Naive thymus-derived CD8-positive, alpha-beta T cell (primary cell): ENCODE data around the gene SPTLC3. TPM values are rescaled to one million over a fixed set of nuclear protein-coding genes. Genes with fewer than 3 reads are reported as not detected.

Source experiments
- ATAC-seq, 2 donors: fragments of 150-1000 bp; cut with Tn5 transposase in 1 of 2; sonication (Bioruptor Pico), chemical (Tn5 transposase) in 1 of 2; 1 replicate in 1 of 2; 2 replicates in 1 of 2; pipeline ENCODE4 v1.10.0; 2021; ENCODE audit warnings: mild to moderate bottlenecking in 2 of 2, moderate library complexity in 2 of 2
- POLR2A ChIA-PET: fragments of 350-600 bp; sonication (Branson Sonifier 250); formaldehyde crosslinking; loops from one replicate; lab custom pipeline; 2021; ENCODE audit warnings: antibody characterized with exemption; lab: Charles Lee
- DNase-seq, 10 donors: peaks; one replicate each; pipeline versions ENCODE4 v3.0.0 to v3.0.0-alpha.2; 2020 to 2022
- H3K27ac Mint-ChIP-seq, 10 donors: one replicate each; pipeline ENCODE4 v1.8.0; 2020 to 2022; ENCODE audit warnings: mild to moderate bottlenecking in 10 of 10, mixed read lengths in 10 of 10, moderate library complexity in 4 of 10, inconsistent platforms in 1 of 10
- H3K27me3 Mint-ChIP-seq, 5 donors: one replicate each; pipeline ENCODE4 v1.8.0; 2021 to 2022; ENCODE audit warnings: mixed read lengths in 5 of 5
- H3K36me3 Mint-ChIP-seq, 3 donors: one replicate each; pipeline ENCODE4 v1.8.0; 2020 to 2022; ENCODE audit warnings: mixed read lengths in 3 of 3, mild to moderate bottlenecking in 2 of 3, inconsistent platforms in 1 of 3
- H3K4me1 Mint-ChIP-seq, 4 donors: one replicate each; pipeline ENCODE4 v1.8.0; 2021 to 2022; ENCODE audit warnings: mixed read lengths in 4 of 4
- H3K4me3 Mint-ChIP-seq, 10 donors: one replicate each; pipeline ENCODE4 v1.8.0; 2020 to 2022; ENCODE audit warnings: mild to moderate bottlenecking in 10 of 10, mixed read lengths in 10 of 10, moderate library complexity in 6 of 10, inconsistent platforms in 1 of 10
- H3K9me3 Mint-ChIP-seq, 9 donors: one replicate each; pipeline ENCODE4 v1.8.0; 2020 to 2022; ENCODE audit warnings: mixed read lengths in 9 of 9, mild to moderate bottlenecking in 3 of 9, inconsistent platforms in 1 of 9, moderate library complexity in 1 of 9
- polyA plus RNA-seq, 3 donors: library from polyadenylated mRNA; unstranded; fragments of 300-500 nt; fragmentation: Illumina TruSeq; gene quantifications; one replicate each; pipeline ENCODE4 v1.2.3, GENCODE V29; 2021
- total RNA-seq, 8 experiments: library from RNA in 2 of 8; stranded (reverse) in 2 of 8; gene quantifications; one replicate each; pipeline ENCODE4 v1.2.3 and lab custom pipeline; 2021 to 2026

The SPTLC3 gene
- total and polyA plus RNA-seq, 5 experiments from 2014 or later: 0.37 to 2.3 (median 0.59) TPM

DNA sequence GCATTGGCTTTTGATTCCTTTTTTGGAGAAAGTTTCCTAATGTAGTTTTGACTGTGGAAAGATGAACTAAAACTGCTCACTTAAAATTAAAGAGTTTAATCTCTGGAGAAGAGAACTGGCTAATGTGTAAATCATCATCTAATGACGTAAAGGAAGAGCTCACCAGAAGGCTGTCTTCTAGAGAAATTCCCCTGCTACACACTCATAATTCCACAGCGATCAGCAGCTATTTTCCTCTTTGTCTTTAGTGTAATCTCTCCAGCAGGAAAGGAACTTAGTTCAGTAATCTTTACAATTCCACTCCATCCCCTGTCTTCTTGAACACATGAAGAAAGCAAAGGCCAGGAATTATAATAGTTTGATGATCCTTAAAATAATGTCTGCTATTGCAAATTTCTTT lies 15.8 kb downstream of the SPTLC3 start:
- Mint-ChIP-seq H3K4me1 (no peaks in the 10 kb centered on the region), H3K27me3 (peaks cover 0 to 5% (median 0%) of the 10 kb centered on the region in 5 donors), H3K36me3 (peaks cover 0 to 18% (median 9%) of the 10 kb centered on the region in 3 donors), H3K9me3 (peaks cover 0 to 30% (median 26%) of the 10 kb centered on the region in 9 donors), H3K4me3 (no peak overlapping the region), H3K27ac (no peak overlapping the region)
- DNase-seq (no peak), ATAC-seq (no peak)
- POLR2A ChIA-PET: no interaction called here

DNA sequence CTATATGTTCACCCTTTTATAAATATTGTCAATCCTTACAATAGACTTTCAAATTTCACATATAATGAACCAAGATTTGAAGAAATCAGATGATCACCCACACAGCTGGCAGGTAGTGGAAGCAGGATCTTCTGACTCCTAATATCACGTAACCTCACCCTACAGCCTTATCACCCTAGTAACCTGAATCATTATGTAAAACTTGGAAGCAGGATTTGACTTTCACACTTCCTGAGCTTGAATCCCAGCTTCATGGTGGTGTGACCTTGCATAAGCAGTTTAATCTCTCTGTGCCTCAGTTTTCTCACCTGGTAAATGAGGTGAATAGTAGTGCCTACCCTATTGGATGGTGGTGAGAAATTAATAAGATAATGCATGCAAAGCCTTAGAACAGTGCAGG lies 16.4 kb downstream of the SPTLC3 start:
- peaks cover 0 to 5% (median 0%) of the 10 kb centered on the region in 5 donors for H3K27me3 Mint-ChIP-seq
- H3K4me3 Mint-ChIP-seq: no peak overlapping the region
- peaks cover 0 to 30% (median 25%) of the 10 kb centered on the region in 9 donors for H3K9me3 Mint-ChIP-seq
- H3K36me3 Mint-ChIP-seq: peaks cover 0 to 18% (median 6%) of the 10 kb centered on the region in 3 donors
- no peak overlapping the region for H3K27ac Mint-ChIP-seq
- DNase-seq (no peak), ATAC-seq (no peak)
- H3K4me1 Mint-ChIP-seq: no peaks in the 10 kb centered on the region
- POLR2A ChIA-PET: no interaction called here

DNA sequence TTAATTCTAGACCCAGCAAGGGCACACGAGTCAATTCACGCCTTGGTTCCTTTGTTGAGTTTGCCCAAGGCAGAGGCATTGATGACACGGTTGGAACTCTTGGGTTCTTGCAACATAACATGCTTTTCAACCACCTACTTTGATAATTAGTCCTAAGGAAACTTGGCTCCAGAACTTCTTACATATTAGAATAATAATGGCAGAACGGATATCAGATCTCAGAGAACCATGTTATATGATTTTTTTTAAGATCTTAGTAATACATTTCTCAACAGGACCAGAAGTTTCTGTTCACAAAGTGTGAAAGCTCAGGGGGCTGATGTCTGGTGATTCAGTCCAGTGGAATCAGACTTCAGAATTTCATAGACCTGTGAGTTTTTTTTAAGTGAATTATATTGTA lies 19.2 kb downstream of the SPTLC3 start:
- H3K27me3 Mint-ChIP-seq: peaks cover 0 to 6% (median 0%) of the 10 kb centered on the region in 5 donors
- ATAC-seq: no peak
- H3K4me1 Mint-ChIP-seq: no peaks in the 10 kb centered on the region
- H3K9me3 Mint-ChIP-seq: peaks cover 0 to 5% (median 3%) of the 10 kb centered on the region in 9 donors
- DNase-seq: no peak
- POLR2A ChIA-PET: no interaction called here
- H3K4me3 Mint-ChIP-seq: no peak overlapping the region
- H3K36me3 Mint-ChIP-seq: peaks cover 0 to 4% (median 3%) of the 10 kb centered on the region in 3 donors
- H3K27ac Mint-ChIP-seq: no peak overlapping the region

DNA sequence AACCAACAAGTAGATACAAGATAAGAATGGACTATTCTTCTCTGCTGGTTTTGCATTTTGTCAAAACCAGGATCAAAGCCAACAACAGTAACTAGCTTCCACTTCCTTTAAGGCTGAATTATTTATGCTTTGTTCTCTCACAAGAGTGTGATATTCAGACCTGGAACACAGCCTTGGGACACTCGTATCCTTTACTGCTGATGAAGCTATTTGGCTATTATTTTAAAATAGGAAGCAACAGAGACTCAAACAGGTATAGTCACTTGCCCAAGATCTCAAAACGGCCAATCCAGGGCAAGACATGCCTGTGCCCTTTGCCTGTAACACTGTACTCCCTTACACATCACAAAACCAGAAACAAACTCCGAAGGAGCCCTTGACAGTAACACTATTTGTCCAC lies 19.9 kb downstream of the SPTLC3 start:
- peaks cover 0 to 2% (median 0%) of the 10 kb centered on the region in 3 donors for H3K36me3 Mint-ChIP-seq
- POLR2A ChIA-PET: no interaction called here
- DNase-seq: no peak
- peaks cover 0 to 4% (median 0%) of the 10 kb centered on the region in 5 donors for H3K27me3 Mint-ChIP-seq
- no peaks in the 10 kb centered on the region for H3K4me1 Mint-ChIP-seq
- no peak overlapping the region for H3K27ac Mint-ChIP-seq
- no peak for ATAC-seq
- no peaks in the 10 kb centered on the region for H3K9me3 Mint-ChIP-seq
- no peak overlapping the region for H3K4me3 Mint-ChIP-seq

DNA sequence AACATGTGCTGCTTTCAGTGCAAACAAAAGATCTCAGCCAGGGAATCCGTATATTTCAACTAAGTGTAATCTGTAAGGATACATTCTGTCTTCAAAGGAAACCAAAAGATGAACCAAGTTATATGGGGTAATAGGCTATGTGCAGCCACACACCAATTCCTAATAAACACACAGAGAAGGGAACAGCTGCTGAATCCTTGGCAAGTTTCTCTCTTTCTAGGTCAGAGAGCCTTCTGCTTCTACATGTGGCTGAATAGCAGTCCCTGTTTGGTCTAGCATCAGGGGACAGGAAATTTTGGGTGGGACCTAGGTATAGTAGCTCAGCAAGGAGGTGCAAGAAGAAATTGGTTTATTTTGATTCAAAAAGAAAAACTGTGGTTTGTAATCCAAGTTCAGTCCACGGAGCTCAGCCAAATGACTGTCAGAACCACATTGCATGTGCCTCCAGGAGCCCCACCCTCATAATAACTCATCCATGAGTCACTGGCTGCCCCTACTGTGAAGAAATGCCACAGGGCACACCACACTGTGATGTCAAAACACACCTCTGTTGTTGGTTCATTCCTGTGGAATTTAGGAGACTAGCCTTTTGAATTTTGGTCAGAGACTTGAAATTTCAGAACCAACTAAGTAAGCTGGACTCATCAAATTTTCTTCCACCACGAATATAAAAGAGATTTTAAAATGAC lies 21.1 kb downstream of the SPTLC3 start:
- POLR2A ChIA-PET: no interaction called here

DNA sequence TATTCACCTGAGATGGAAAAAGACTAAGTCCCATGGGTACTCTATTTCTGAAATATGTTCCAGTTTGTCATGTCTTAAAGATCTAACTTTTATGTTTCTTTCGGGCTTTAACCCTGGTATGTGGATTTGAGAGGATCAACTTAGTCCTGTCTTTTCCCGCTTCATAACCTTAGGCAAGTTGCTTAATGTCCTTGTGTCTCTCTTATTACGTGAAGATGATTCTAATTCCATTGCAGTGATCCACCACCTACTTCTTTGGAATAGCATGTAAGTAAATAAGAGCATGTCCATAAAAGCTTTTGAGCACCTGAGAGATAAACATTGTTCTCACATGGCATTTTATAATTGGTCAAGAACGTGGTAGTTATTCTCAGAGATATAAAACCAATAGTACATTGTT lies 23.0 kb downstream of the SPTLC3 start:
- no peak for ATAC-seq
- no peak overlapping the region for H3K27ac Mint-ChIP-seq

More for the DNA sequence above, 21.1 kb downstream of the SPTLC3 start:
- DNase-seq (no peak), ATAC-seq (no peak)
- H3K4me3 Mint-ChIP-seq: no peak overlapping the region
- H3K9me3 Mint-ChIP-seq: no peaks in the 10 kb centered on the region
- peaks cover 0 to 4% (median 0%) of the 10 kb centered on the region in 5 donors for H3K27me3 Mint-ChIP-seq
- H3K36me3 Mint-ChIP-seq: peaks cover 0 to 2% (median 0%) of the 10 kb centered on the region in 3 donors
- no peak overlapping the region for H3K27ac Mint-ChIP-seq
- no peaks in the 10 kb centered on the region for H3K4me1 Mint-ChIP-seq

DNA sequence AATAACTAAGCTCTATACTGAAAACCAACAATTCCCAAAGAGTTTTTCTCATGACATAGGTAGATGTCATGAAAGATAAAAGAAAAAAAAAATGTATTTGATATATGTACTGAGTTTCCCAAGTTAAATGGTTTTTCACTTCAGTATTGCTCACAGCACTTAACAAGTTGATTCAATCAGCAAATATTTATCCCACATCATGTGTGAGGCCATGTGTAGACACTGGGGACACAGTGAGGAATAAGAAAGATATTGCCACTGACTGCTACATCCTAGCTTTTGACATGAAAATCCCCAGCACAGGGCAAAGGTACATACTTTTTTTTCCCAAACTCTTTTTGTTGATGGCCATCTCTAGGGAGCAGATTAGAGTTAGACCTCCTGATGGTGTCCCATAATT lies 25.3 kb downstream of the SPTLC3 start:
- ATAC-seq: no peak
- H3K27me3 Mint-ChIP-seq: peaks cover 0 to 4% (median 0%) of the 10 kb centered on the region in 5 donors
- no peak overlapping the region for H3K27ac Mint-ChIP-seq

More for the DNA sequence above, 23.0 kb downstream of the SPTLC3 start:
- POLR2A ChIA-PET: no interaction called here
- Mint-ChIP-seq H3K36me3 (peaks cover 0 to 2% (median 0%) of the 10 kb centered on the region in 3 donors), H3K9me3 (no peaks in the 10 kb centered on the region), H3K27me3 (peaks cover 0 to 4% (median 0%) of the 10 kb centered on the region in 5 donors), H3K4me1 (no peaks in the 10 kb centered on the region), H3K4me3 (no peak overlapping the region)
- DNase-seq: no peak

DNA sequence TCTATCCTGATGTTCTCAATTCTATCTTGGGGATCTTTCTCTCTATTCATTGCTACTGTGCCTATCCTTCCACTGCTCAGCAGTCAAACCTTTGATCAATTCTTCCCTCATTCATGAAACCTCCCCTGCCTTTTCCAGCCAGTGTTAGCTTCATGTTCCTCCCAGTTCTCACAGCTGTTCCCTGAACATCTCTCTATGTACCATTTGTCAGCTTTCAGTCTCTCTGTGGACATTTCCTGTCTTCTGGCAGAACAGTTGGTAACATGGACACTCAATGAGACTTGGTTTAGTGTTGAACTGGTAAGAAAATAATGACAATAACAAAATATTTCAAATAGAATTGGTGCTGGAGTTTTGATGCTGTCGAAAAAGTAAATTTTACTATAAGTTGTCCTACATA lies 26.2 kb downstream of the SPTLC3 start:
- Mint-ChIP-seq H3K27me3 (peaks cover 0 to 4% (median 0%) of the 10 kb centered on the region in 5 donors), H3K9me3 (no peaks in the 10 kb centered on the region), H3K4me3 (no peak overlapping the region), H3K36me3 (peaks cover 0 to 2% (median 0%) of the 10 kb centered on the region in 3 donors), H3K27ac (no peak overlapping the region), H3K4me1 (no peaks in the 10 kb centered on the region)
- POLR2A ChIA-PET: no interaction called here
- no peak for DNase-seq
- ATAC-seq: no peak

More for the DNA sequence above, 25.3 kb downstream of the SPTLC3 start:
- Mint-ChIP-seq H3K9me3 (no peaks in the 10 kb centered on the region), H3K4me1 (no peaks in the 10 kb centered on the region), H3K4me3 (no peak overlapping the region), H3K36me3 (peaks cover 0 to 2% (median 0%) of the 10 kb centered on the region in 3 donors)
- no peak for DNase-seq
- POLR2A ChIA-PET: no interaction called here

DNA sequence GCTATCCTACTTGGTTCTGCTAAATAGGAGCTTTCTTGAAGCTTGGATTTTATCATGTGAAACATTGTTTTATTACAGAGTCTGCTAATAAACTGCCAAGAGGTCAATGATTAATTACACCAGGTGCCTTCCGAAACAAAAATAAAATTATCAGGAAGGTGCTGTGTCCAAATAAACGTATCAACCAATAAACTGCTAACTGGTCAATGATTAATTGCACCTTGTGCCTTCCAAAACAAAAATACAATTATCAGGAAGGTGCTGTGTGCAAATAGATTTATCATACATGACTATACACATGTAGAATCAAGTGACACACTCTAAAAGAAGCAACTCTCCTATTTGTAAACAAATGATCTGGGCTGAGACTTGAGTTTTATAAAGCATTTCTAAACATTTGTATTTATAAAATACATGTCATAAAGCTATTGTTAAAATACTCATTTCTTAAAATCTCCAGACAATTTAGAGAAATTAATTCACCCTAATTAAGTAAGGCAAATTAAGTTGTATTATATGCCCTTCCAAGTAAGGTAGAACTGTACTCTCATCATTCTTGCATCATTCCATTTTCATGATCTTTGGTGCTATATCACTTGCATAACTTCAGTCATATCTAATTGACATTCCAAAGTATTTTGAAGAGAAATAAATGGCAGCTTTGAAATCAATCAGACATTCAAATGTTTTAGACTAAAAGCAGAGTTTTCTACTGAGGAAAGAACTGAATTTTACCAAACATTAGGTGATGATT lies 26.8 kb downstream of the SPTLC3 start:
- Mint-ChIP-seq H3K27ac (no peak overlapping the region), H3K4me1 (no peaks in the 10 kb centered on the region), H3K27me3 (peaks cover 0 to 4% (median 0%) of the 10 kb centered on the region in 5 donors), H3K4me3 (no peak overlapping the region), H3K36me3 (peaks cover 0 to 2% (median 0%) of the 10 kb centered on the region in 3 donors), H3K9me3 (no peaks in the 10 kb centered on the region)
- no peak for ATAC-seq
- no peak for DNase-seq
- POLR2A ChIA-PET: no interaction called here

DNA sequence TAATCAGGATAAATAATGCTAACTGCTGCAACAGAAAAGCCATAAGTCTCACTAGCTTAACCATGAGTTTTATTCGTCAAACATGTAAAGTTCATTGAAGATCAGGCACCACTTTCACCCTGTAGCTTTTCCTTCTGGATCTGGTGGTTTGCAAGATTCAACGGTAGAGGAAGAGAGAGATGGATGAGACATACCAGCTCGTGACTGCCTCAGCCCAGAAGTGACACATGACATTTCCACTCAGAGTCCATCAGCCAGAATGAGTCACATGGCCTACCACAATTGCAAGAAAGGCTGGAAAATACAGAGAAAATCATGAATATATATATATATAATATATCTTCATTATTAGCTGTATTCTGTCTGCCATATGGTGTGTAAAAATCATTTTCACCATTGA lies 29.0 kb downstream of the SPTLC3 start:
- ATAC-seq (no peak), DNase-seq (no peak)
- H3K27ac Mint-ChIP-seq: no peak overlapping the region
- POLR2A ChIA-PET: no interaction called here
- no peak overlapping the region for H3K4me3 Mint-ChIP-seq
- peaks cover 0 to 5% (median 0%) of the 10 kb centered on the region in 5 donors for H3K27me3 Mint-ChIP-seq
- H3K9me3 Mint-ChIP-seq: peaks cover 0 to 5% (median 0%) of the 10 kb centered on the region in 9 donors
- H3K36me3 Mint-ChIP-seq: no peaks in the 10 kb centered on the region
- no peaks in the 10 kb centered on the region for H3K4me1 Mint-ChIP-seq

DNA sequence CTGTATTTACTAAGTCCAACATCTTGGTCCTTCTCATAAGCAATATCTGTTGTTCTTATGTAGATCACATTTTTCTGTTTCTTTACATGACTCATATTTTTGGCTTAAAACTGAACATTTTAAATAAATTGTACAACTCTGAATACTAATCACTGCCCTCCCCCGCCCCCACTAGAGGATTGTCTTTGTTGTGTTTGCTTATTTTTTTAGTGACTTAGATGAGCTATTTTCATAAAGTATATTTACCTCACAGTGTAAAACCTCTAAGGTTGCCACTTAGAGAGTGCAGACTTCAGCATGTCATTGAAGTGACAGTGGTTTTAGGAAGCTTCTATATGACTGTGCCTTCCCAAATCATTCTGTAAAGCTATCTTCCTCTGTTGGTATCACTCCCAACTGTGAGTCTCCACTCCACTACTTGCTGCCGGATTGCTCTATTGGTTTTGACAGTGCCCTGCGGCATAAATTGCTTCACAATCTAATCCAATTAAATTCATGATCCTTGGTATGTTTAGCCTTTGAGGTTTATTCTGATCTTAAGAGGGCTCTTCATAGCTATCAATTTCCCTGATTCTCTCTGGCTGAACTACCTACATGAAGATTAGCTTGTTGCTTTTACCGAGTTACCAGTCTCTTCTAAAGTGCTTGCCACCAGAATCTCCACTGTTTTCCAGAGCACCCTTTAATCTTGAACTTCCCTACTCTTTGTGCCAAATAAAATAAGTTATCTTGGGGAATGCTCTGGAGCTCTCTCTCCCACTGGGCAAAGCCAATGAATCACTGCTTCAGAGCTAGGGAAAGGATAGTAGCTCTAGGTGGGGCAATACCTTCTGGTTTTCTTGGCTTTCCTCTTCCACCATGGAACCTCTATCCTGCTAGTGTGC lies 33.0 kb downstream of the SPTLC3 start:
- ATAC-seq: no peak
- POLR2A ChIA-PET: no interaction called here
- Mint-ChIP-seq H3K36me3 (no peaks in the 10 kb centered on the region), H3K27me3 (peaks cover 0 to 24% (median 3%) of the 10 kb centered on the region in 5 donors), H3K27ac (no peak overlapping the region), H3K9me3 (peaks cover 0 to 5% (median 0%) of the 10 kb centered on the region in 9 donors), H3K4me1 (no peaks in the 10 kb centered on the region), H3K4me3 (no peak overlapping the region)
- DNase-seq: no peak

DNA sequence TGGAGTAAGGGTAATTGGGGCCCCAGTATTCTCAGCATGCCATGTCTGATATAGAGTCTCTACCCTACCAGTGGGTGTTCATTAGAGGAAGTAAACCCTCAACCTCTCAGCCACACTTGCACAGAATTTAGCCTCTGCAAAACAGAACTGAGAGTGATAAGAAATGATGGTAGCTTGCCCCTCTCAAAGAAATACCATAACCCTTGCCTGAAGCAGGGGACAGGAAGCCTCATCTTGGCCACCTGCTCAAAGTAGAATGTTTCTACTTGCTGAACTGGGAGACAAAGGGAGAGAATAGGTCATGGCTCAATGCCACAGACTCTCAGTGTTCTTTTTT lies 33.7 kb downstream of the SPTLC3 start:
- peaks cover 0 to 5% (median 0%) of the 10 kb centered on the region in 9 donors for H3K9me3 Mint-ChIP-seq
- peaks cover 0 to 24% (median 3%) of the 10 kb centered on the region in 5 donors for H3K27me3 Mint-ChIP-seq
- DNase-seq (no peak), ATAC-seq (no peak)
- no peak overlapping the region for H3K4me3 Mint-ChIP-seq
- no peaks in the 10 kb centered on the region for H3K36me3 Mint-ChIP-seq
- no peaks in the 10 kb centered on the region for H3K4me1 Mint-ChIP-seq
- H3K27ac Mint-ChIP-seq: no peak overlapping the region
- POLR2A ChIA-PET: no interaction called here
